ENCODE measurements around the gene ACTL7A. TPM values are rescaled to one million over a fixed set of nuclear protein-coding genes. Genes with fewer than 3 reads are reported as not detected.
"Not testable (repeated sequence)": the region's sequence is repeated elsewhere in the genome, so short reads cannot be mapped to it uniquely, and the experiment has no call there.

Gene ACTL7A
- total and polyA plus RNA-seq, 4 donors, result 0.10 TPM; not detected in 3

- TF ChIP-seq ATF3 (IDR thresholded peaks at IDR 0.05), result no peak
- TF ChIP-seq EGR1 (IDR thresholded peaks at IDR 0.05; ENCODE audit: low read depth in 2 of 2), result no peak
- TF ChIP-seq HNF4A (conservative IDR thresholded peaks at IDR 0.05), result no peak
- TF ChIP-seq REST (IDR thresholded peaks at IDR 0.05), result no peak
- no peak for TF ChIP-seq FOXA1 (IDR thresholded peaks at IDR 0.05)
- no peak for TF ChIP-seq RAD21 (IDR thresholded peaks at IDR 0.05)
- TF ChIP-seq HNF4G (IDR thresholded peaks at IDR 0.05), result no peak
- no peak for TF ChIP-seq YY1 (IDR thresholded peaks at IDR 0.05)
- TF ChIP-seq NR2F2 (IDR thresholded peaks at IDR 0.05), result no peak
- TF ChIP-seq SP1 (IDR thresholded peaks at IDR 0.05), result no peak
- no peak for TF ChIP-seq MAX (IDR thresholded peaks at IDR 0.05)
- no peak for TF ChIP-seq TAF1 (conservative IDR thresholded peaks at IDR 0.05)
- no peak for TF ChIP-seq CTCF (IDR thresholded peaks at IDR 0.05; ENCODE audit: low read depth, low read length, missing input control)
- TF ChIP-seq RXRA (IDR thresholded peaks at IDR 0.05), result no peak
- no peak for TF ChIP-seq JUND (IDR thresholded peaks at IDR 0.05)
- TF ChIP-seq ZBTB33 (IDR thresholded peaks at IDR 0.05), result no peak
- TF ChIP-seq GABPA (IDR thresholded peaks at IDR 0.05 in 1 of 2, conservative IDR thresholded peaks at IDR 0.05 in 1 of 2), result no peak
- no peak for TF ChIP-seq FOXA2 (IDR thresholded peaks at IDR 0.05)
- Histone ChIP-seq H3K9ac (ENCODE audit: low read depth in 1 of 2, low read length in 2 of 2) (no peak overlapping the region), H3K9me3 (ENCODE audit: control insufficient read depth in 4 of 4, low read length in 3 of 4) (no peaks in the 10 kb centered on the region), H3K36me3 (ENCODE audit: control insufficient read depth in 4 of 4, insufficient read depth in 3 of 4, low read depth in 1 of 4, low read length in 3 of 4) (no peaks in the 10 kb centered on the region), H3K27ac (ENCODE audit: low read depth in 1 of 2, low read length in 2 of 2) (no peak overlapping the region), H3K4me1 (ENCODE audit: control insufficient read depth in 4 of 4, insufficient read depth in 4 of 4, low read length in 3 of 4) (no peaks in the 10 kb centered on the region), H3K4me3 (ENCODE audit: low read depth in 1 of 3, low read length in 3 of 3) (no peak overlapping the region), H3K27me3 (ENCODE audit: control insufficient read depth in 4 of 4, insufficient read depth in 4 of 4, low read length in 3 of 4) (no peaks in the 10 kb centered on the region)
- DNase-seq (ENCODE audit: low spot score), result no peak
- 85% methylated on average over 6 of the region's 6 CpGs for WGBS
Observed at GRCh38 chr9:108838017-108838416, 24.0 kb upstream of the ACTL7A start.

- H3K27me3 ChIP-seq (ENCODE audit: control insufficient read depth in 4 of 4, insufficient read depth in 4 of 4, low read length in 3 of 4); H3K9me3 ChIP-seq (ENCODE audit: control insufficient read depth in 4 of 4, low read length in 3 of 4); H3K4me1 ChIP-seq (ENCODE audit: control insufficient read depth in 4 of 4, insufficient read depth in 4 of 4, low read length in 3 of 4); H3K4me3 ChIP-seq (ENCODE audit: low read depth in 1 of 3, low read length in 3 of 3); DNase-seq (ENCODE audit: low spot score); H3K9ac ChIP-seq (ENCODE audit: low read depth in 1 of 2, low read length in 2 of 2); H3K36me3 ChIP-seq (ENCODE audit: control insufficient read depth in 4 of 4, insufficient read depth in 3 of 4, low read depth in 1 of 4, low read length in 3 of 4); H3K27ac ChIP-seq (ENCODE audit: low read depth in 1 of 2, low read length in 2 of 2): not testable (repeated sequence)
- WGBS, result 91% methylated on average over 5 of the region's 5 CpGs
Observed at GRCh38 chr9:108839561-108839960, 22.5 kb upstream of the ACTL7A start.
